IPS DF 6.9 (cell line): ENCODE results near the gene CASP10.
"Not testable (repeated sequence)": the region's sequence is repeated elsewhere in the genome, so short reads cannot be mapped to it uniquely, and the experiment has no call there.

Experiments
- DNase-seq: peaks from one replicate; pipeline ENCODE4 v3.0.0-alpha.2; 2013; ENCODE audit warnings: low read depth, low spot score
- H3K27ac ChIP-seq: one replicate; pipeline ENCODE4 v1.5.1; 2013; ENCODE audit warnings: low read length, control low read depth
- H3K27me3 ChIP-seq: 2 replicates; pipeline ENCODE4 v1.6.1; 2013; ENCODE audit warnings: mild to moderate bottlenecking, low read length; ENCODE audit not compliant: control insufficient read depth, insufficient read depth
- H3K36me3 ChIP-seq: 2 replicates; pipeline ENCODE4 v1.6.1; 2013; ENCODE audit warnings: low read length; ENCODE audit not compliant: control insufficient read depth, insufficient read depth
- H3K4me1 ChIP-seq: 2 replicates; pipeline ENCODE4 v1.6.1; 2013; ENCODE audit warnings: low read length; ENCODE audit not compliant: control insufficient read depth, insufficient read depth
- H3K4me3 ChIP-seq: 2 replicates; pipeline ENCODE4 v1.5.1; 2013; ENCODE audit warnings: mild to moderate bottlenecking, low read length
- H3K9me3 ChIP-seq: 2 replicates; pipeline ENCODE4 v1.6.1; 2013; ENCODE audit warnings: low read length, inconsistent platforms; ENCODE audit not compliant: control insufficient read depth, insufficient read depth
- WGBS: extraction: QIAGEN DNeasy Blood & Tissue Kit; methylation state at CpG from one replicate; pipeline ENCODE4 v1.1.7; 2013; ENCODE audit warnings: mixed read lengths, missing lambda C conversion rate; ENCODE audit not compliant: insufficient read length, insufficient coverage; 5-methylcytosine and 5-hydroxymethylcytosine counted together

The CASP10 gene

DNA sequence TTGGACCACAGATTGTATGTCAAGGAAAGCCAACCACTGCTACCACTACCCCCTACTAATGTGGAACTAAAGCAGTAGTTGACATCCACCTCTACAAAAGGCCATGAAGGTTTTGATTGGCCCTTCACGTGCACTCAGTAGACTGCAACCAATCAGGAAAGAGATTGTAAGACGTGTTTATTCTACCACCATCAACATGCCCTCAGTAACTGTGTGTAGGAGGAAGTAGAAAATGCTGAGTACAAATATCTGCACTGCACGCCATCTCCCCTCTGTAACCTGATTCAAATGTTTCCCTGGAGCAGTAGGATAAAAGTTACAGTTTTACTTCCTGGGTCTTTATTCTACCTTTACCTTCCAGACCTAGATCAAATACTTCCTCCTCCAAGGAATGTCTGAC, 2.9 kb upstream of the CASP10 start:
- DNase-seq = no peak
- no peaks in the 10 kb centered on the region; the same call in 1 of the 2 replicates for H3K4me1 ChIP-seq
- no CpG with 5 or more reads among the region's 3 CpGs for whole genome bisulfite sequencing

GRCh38 chr2:201183365-201183727, 405 bp downstream of the CASP10 start:
- no CpG with 5 or more reads among the region's 4 CpGs for WGBS
- no peaks in the 10 kb centered on the region; the same call in 1 of the 2 replicates for H3K4me1 ChIP-seq
- H3K27ac ChIP-seq = no peak overlapping the region
- no peak overlapping the region for H3K4me3 ChIP-seq
- H3K27me3 ChIP-seq = no peaks in the 10 kb centered on the region
- H3K36me3 ChIP-seq = no peaks in the 10 kb centered on the region
- DNase-seq = no peak
- no peaks in the 10 kb centered on the region; the same call in 1 of the 2 replicates for H3K9me3 ChIP-seq

More for the DNA sequence above, 2.9 kb upstream of the CASP10 start:
- Histone ChIP-seq H3K36me3 (no peaks in the 10 kb centered on the region), H3K27me3 (no peaks in the 10 kb centered on the region), H3K27ac (no peak overlapping the region), H3K9me3 (no peaks in the 10 kb centered on the region; the same call in 1 of the 2 replicates), H3K4me3 (no peak overlapping the region)

- not testable (repeated sequence) for H3K36me3 ChIP-seq, H3K4me1 ChIP-seq, H3K9me3 ChIP-seq, H3K4me3 ChIP-seq, H3K27ac ChIP-seq, H3K27me3 ChIP-seq, DNase-seq
- no CpG with 5 or more reads among the region's 5 CpGs for WGBS
Measured at GRCh38 chr2:201183835-201184234, 894 bp downstream of the CASP10 start.

GRCh38 chr2:201184248-201184647, 1.3 kb downstream of the CASP10 start:
- DNase-seq, H3K4me3 ChIP-seq, H3K36me3 ChIP-seq, H3K27me3 ChIP-seq, H3K4me1 ChIP-seq, H3K9me3 ChIP-seq, H3K27ac ChIP-seq: not testable (repeated sequence)
- WGBS = no CpG with 5 or more reads among the region's 6 CpGs

- Histone ChIP-seq H3K9me3 (no peaks in the 10 kb centered on the region), H3K27me3 (no peaks in the 10 kb centered on the region), H3K4me3 (no peak overlapping the region), H3K27ac (no peak overlapping the region), H3K4me1 (no peaks in the 10 kb centered on the region; the same call in 1 of the 2 replicates), H3K36me3 (no peaks in the 10 kb centered on the region)
- no CpG with 5 or more reads among the region's 4 CpGs for WGBS
- DNase-seq = no peak
Measured at GRCh38 chr2:201185863-201186262, 2.9 kb downstream of the CASP10 start.

GRCh38 chr2:201186982-201187381, 4.0 kb downstream of the CASP10 start:
- H3K27me3 ChIP-seq = no peaks in the 10 kb centered on the region
- no peaks in the 10 kb centered on the region for H3K36me3 ChIP-seq
- no peak overlapping the region for H3K4me3 ChIP-seq
- no peak for DNase-seq
- WGBS = no CpG with 5 or more reads among the region's 5 CpGs
- no peak overlapping the region for H3K27ac ChIP-seq
- no peaks in the 10 kb centered on the region for H3K9me3 ChIP-seq
- H3K4me1 ChIP-seq = no peaks in the 10 kb centered on the region; the same call in 1 of the 2 replicates

DNA sequence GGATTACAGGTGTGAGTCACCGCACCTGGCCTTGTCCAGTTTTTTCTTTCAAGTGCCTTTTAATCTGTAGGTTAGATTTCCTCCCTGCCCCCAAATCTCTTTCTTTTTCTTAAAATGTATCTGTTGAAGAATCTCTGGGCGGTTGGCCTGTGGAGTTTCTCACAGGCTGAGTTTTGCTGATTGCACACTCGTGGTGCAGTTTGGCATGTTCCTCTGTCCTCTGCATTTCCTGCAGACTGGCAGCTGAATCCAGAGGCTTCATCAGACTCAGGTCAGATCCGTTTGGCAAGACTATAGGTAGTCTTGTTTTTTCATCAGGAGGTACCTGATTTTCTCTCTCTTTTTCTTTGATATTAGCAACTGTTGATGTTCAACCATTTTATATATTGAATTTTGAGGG, 5.5 kb downstream of the CASP10 start:
- no CpG with 5 or more reads among the region's 4 CpGs for WGBS
- no peak for DNase-seq
- Histone ChIP-seq H3K4me1 (no peaks in the 10 kb centered on the region), H3K27me3 (no peaks in the 10 kb centered on the region), H3K27ac (no peak overlapping the region), H3K4me3 (no peak overlapping the region), H3K36me3 (no peaks in the 10 kb centered on the region), H3K9me3 (no peaks in the 10 kb centered on the region)

DNA sequence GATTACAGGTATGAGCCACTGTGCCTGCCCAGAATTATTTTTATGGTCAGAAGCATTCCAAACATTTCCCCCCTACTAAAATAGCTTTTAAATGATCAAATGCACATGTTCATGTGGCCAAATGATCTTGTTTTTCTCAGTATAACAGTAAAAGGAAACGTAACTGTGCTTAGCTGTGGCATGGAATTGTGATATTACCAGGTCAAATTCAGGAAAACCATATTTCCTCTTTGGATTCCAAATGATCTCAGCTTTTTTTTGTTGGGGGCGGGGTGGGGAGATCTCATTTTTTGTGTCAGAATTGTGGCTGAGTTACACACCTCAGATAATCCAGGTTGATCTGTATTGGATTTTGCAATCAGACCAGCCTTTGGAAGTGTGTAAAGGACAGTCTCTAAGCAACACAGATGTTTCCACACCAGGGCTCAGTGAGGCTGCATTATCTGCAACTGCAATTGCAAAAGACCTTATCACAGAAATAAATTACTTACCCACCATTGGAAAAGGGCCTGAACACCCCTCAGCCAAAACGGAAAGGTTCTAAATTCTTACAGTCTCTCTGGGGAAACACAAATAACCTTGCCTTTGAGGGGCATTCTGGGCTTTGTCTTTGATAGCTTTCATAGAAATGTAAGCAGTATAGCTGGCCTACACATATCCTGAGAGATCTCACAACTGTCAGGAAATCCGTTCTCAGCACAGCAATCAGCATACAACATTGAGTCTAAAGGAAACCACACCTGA, 8.4 kb downstream of the CASP10 start:
- no peak for DNase-seq
- Histone ChIP-seq H3K27me3 (no peaks in the 10 kb centered on the region), H3K36me3 (no peaks in the 10 kb centered on the region), H3K9me3 (no peaks in the 10 kb centered on the region), H3K4me3 (no peak overlapping the region), H3K27ac (no peak overlapping the region), H3K4me1 (no peaks in the 10 kb centered on the region)
- no CpG with 5 or more reads among the region's 4 CpGs for WGBS

- Histone ChIP-seq H3K36me3 (no peaks in the 10 kb centered on the region), H3K4me1 (no peaks in the 10 kb centered on the region), H3K27ac (no peak overlapping the region), H3K9me3 (no peaks in the 10 kb centered on the region), H3K4me3 (no peak overlapping the region), H3K27me3 (no peaks in the 10 kb centered on the region)
- WGBS = no CpG with 5 or more reads among the region's 3 CpGs
- no peak for DNase-seq
Measured at GRCh38 chr2:201194097-201194496, 11.2 kb downstream of the CASP10 start.

DNA sequence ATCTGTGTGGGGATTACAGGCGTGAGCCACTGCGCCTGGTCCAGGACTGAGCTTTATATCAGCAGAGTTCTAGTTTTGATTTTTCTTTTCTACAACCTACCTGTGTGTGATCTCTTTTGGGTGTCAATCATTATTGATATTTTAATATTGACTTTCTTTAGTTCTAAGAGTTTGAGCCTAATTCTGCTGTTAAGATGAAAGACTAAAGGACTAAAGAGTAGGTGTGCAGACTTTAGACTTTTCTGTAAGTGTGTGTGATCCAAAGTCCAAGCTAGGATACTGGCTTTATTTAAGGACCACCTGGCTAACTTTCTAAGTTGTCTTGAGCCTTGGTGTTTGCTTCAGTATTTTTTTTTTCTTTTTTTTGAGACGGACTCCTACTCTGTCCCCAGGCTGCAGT, 12.4 kb downstream of the CASP10 start:
- Histone ChIP-seq H3K27ac (no peak overlapping the region), H3K27me3 (no peaks in the 10 kb centered on the region), H3K4me3 (no peak overlapping the region), H3K9me3 (no peaks in the 10 kb centered on the region), H3K36me3 (no peaks in the 10 kb centered on the region), H3K4me1 (no peaks in the 10 kb centered on the region)
- DNase-seq = no peak
- WGBS = no CpG with 5 or more reads among the region's 3 CpGs

DNA sequence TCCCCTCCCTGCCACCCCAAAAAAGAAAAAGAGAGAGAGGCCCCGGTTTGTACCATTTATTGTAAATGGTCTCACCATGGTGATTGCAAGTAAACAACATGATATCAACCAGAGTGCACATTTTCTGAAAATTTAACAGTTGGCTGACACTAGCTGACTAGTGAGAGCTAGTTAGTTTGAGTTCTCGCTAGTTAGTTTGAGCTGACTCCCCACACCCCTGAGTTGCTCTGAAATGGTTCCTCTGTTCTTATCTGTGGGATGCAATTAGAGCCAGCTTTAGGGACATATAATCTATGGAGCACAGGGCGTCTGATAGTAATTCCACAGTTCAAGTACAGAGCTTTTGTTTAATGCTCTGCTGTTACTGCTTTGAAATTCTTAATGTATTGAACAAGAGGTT, 13.1 kb downstream of the CASP10 start:
- no CpG with 5 or more reads among the region's 3 CpGs for WGBS

More for the DNA sequence above, 13.1 kb downstream of the CASP10 start:
- Histone ChIP-seq H3K4me3 (no peak overlapping the region), H3K36me3 (no peaks in the 10 kb centered on the region), H3K9me3 (no peaks in the 10 kb centered on the region), H3K27ac (no peak overlapping the region), H3K27me3 (no peaks in the 10 kb centered on the region), H3K4me1 (no peaks in the 10 kb centered on the region)
- no peak for DNase-seq
